GM13977 (cell line): ENCODE results near the gene COQ10B.
A peak's percentile ranks its signal among the peaks of the same experiment; 100 is the strongest.

Source experiments
- DNase-seq: peaks from one replicate; pipeline ENCODE4 v3.0.0; 2012; ENCODE audit warnings: low spot score
- CTCF ChIP-seq: IDR thresholded peaks from 2 replicates; pipeline ENCODE4 v1.5.1; 2012; ENCODE audit warnings: mild to moderate bottlenecking, control low read depth; ENCODE audit not compliant: insufficient read depth; ENCODE audit errors: extremely low read depth, missing control alignments
- in situ Hi-C: fragments of 300-500 bp; cut with MboI; formaldehyde crosslinking; loops from one replicate; pipeline ENCODE4 v1.12.0; 2022; ENCODE audit warnings: low sequenced_read_pairs, low pct_unique_long_range_greater_than_20kb, mixed read lengths, inconsistent platforms; ENCODE audit not compliant: unreplicated experiment

Gene COQ10B

GRCh38 chr2:197434541-197435513, 18.5 kb upstream of the COQ10B start, which contains the start of gene SF3B1:
Gene SF3B1, minus strand, starts transcription at chr2:197435028. Its CDS starts 29 bp downstream, at chr2:197434999.
- in situ Hi-C loops, result no loop called here

GRCh38 chr2:197435598-197436420, 17.5 kb upstream of the COQ10B start:
- no peak for DNase-seq
- in situ Hi-C loops, result no loop called here
- no peak for TF ChIP-seq CTCF

More at GRCh38 chr2:197434541-197435513, 18.5 kb upstream of the COQ10B start, which contains the start of gene SF3B1:
- DNase-seq, result peak; percentile 93
- TF ChIP-seq CTCF, result no peak

GRCh38 chr2:197437380-197437779, 16.0 kb upstream of the COQ10B start:
- TF ChIP-seq CTCF, result no peak
- in situ Hi-C loops, result no loop called here
- DNase-seq, result no peak

GRCh38 chr2:197442857-197443256, 10.5 kb upstream of the COQ10B start:
- TF ChIP-seq CTCF, result no peak
- DNase-seq, result no peak
- in situ Hi-C loops, result no loop called here

- no peak for TF ChIP-seq CTCF
- in situ Hi-C loops, result no loop called here
- DNase-seq, result no peak
Observed at GRCh38 chr2:197445746-197446145, 7.6 kb upstream of the COQ10B start.

- DNase-seq, result no peak
- TF ChIP-seq CTCF, result no peak
- in situ Hi-C loops, result no loop called here
Observed at GRCh38 chr2:197446844-197447243, 6.5 kb upstream of the COQ10B start.
